Esophagus mucosa (tissue), 1 donor: ENCODE results near the gene TMEM236. TPM values are rescaled to one million over a fixed set of nuclear protein-coding genes. Genes with fewer than 3 reads are reported as not detected.
"Not testable (repeated sequence)": the region's sequence is repeated elsewhere in the genome, so short reads cannot be mapped to it uniquely, and the experiment has no call there.

Experiments used
- ATAC-seq: fragments of 200-7000 bp; cut with Tn5 transposase; one replicate; pipeline ENCODE4 v1.9.1; 2020
- total RNA-seq: library from RNA; stranded (reverse); gene quantifications from one replicate; pipeline ENCODE4 v1.2.4, GENCODE V29; 2023
- donor health status: DM: yes; HTN: yes; CAD: no.

The TMEM236 gene, protein sequence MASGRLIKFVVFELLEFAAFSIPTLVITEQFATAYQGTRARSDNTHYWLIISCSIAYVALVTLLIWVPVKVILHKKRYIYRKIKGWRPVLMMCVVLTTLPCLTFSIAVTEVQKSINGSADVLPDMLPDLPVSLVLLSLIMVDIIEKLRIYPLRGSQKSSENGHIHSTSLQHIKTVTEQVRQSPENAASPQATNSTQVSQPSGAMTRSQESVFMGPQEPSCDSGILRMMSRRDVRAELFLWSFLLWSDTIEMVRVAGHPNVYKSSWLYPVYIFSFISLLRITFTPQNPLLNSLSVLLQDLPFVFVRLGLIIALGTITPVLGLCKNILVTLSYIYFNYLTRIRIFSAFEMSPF
- total RNA-seq, result 0.16 TPM

DNA sequence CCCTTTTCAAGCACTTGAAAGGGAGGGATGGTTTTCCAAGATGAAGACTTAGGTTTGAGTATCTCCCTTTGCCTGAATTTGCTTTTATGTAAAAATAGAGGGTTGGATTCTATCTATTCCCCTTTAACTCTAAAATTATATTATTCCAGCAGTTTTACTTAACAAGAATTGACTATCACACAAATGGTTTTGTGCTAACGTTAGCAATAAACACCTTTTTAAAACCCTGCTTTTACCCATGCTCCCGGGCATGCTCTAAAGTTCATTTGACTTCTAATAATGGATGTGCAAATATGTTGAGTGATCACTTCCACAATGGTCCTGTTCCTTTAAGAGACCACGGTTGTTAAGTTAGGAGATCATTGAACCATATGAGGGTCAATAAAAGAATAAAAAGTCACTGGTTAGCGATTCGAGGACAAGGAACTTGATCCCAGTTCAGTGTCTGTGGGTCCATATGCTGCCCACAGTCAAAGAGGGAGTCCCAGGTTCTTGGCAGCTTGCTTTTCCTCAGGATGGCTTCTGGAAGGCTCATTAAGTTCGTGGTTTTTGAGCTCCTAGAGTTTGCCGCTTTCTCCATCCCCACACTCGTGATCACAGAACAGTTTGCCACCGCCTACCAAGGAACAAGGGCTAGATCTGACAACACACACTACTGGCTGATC lies at the start of gene TMEM236:
Gene TMEM236 (plus strand): TSS at position 421 of the 665 bp plus-strand sequence. CDS start 95 bp downstream, at position 516.
- ATAC-seq, result no peak

DNA sequence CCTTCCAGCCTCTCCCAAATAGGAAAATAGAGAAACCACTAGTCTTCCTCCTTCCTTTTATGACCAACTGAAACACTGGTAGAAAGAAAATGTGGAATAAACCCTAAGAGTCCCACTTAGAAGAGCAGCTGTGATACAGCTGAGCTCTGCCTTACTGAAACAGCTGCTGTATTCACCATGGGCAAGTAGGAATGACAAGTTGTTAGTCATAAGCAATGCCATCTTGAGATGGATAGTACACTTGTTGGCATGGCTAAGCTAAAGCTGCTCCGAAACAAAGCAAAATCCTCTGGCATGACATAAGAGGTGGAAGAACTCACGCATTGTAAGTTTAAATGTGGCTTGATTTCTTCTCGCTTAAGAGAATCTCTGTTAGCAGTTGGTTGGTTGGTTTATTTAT lies 48.3 kb upstream of the TMEM236 start:
- ATAC-seq, result no peak

DNA sequence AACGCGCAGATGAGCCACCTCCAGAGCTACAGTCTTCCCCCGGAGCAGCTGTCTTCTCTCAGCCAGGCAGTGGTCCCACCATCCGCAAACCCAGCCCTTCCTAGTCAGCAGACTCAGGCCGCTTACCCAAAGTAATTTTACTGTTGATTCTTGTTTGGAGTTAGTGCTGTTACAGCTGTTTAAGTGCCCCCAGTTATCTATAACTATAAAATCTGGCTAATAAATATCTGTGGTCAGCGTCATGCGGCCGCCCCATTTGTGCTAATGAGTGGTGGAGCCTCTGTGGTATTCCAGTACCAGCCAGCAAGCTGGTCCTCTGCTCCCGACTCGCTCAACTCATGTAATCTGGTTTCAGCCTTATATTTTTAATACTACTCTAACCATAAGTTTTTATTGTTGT lies 43.2 kb upstream of the TMEM236 start:
- ATAC-seq, result no peak

DNA sequence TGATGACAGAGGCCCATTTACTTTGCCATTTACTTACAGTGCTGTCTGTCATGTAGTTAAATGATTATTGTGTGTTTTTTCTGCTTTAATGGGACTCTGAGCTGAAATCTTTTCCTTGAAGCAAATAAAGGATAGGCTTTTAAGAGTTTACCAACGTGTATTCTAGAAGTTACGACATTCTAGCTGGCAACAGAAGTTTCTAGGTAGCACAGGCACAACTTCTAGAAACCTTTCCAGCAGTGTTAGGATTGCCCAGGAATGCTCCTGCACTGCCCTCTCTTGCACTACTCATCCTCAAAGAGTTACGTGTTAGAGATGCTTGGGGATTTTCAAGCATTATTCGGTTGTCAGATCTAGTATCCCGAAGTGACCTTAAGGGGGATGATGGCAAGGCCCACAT lies 42.5 kb upstream of the TMEM236 start:
- no peak for ATAC-seq

DNA sequence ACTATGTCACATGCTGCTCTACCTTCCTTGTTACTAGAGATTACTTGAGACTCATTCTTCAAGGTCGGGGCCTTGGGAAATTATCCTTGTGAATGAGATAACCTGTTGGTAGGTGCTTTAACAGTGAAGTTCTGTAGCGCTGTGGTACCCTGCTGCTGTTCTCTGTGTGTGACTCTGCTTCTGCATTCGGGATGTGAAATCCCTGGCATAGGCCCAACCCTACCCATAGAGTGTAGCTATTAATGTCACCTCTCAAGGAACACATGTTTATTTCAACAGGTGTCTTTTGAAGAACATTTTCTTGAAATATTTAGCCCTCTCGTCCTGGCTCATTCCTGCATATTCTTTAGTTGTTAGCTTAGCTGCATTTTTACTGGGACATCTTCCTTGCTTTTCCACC lies 41.8 kb upstream of the TMEM236 start:
- no peak for ATAC-seq

DNA sequence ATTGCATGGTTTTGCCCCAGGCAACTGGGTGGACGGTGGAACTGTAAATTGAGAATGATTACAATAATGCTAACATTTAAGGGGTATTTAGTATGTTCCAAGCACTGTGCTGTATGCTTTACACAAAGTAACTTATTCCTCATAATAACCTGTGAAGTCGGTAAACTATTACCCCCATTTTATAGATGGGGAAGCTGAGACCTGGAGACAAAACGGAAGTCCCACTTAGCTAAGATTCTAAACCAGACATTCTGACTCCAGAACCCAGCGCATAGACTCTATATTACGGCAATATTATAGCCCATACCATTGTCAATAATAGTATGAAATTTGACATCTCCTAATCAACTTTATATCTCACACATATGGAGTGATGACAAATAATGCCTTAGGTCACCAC lies 39.9 kb upstream of the TMEM236 start:
- no peak for ATAC-seq

DNA sequence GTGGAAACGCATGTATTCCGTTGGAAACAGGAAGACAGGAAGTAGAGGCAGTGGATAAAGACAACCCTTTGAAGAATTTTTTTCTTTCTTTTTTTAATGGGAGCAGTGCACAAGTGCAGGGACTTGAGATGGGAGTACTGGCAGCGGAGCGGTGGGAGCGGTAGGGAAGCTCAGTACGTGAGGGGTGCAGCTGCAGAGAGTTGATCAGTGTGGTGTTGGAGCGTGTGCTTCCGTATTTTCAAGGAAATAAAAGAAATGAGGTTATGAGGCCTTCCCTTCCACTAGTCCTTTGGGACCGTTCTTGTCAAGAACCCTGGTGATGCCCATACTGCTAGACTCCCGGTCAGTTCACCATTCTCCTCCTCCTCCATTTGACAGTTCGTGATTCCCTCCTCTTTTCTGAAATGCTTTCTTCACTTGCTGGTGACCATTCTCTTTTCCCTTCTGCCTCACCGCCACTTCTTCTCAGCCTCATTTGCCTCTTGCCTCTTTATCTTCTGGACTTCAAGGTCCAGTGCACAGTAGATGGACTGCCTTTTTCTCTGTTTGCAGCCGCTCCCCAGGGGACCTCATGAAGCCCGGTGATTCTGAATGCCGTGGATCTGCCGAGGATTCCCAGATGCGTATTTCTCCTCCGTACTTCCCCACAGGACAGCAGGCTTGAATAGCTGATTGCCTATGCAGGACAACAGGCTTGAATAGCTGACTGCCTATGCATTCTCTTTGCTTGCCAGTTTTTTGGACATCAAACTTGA lies 39.1 kb upstream of the TMEM236 start:
- no peak for ATAC-seq

DNA sequence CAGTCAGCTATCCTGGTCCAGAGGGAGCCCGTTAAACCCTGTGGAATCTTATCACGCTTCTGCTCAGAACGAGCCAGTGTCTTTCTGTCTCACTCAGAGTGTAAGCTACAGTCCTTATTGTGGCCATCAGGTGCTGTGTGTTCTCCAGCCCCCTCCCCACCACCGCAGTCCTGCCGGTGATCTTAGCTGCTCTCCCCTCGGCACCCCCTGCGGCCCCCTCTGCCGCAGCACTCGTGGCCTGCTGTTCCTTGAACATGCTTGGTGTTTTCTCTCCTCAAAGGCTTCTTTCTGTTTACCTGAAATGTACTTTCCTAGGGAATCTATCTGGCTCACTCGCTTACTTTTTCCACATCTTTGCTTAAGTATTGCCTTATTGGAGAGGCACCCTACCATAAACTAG lies 38.2 kb upstream of the TMEM236 start:
- no peak for ATAC-seq

DNA sequence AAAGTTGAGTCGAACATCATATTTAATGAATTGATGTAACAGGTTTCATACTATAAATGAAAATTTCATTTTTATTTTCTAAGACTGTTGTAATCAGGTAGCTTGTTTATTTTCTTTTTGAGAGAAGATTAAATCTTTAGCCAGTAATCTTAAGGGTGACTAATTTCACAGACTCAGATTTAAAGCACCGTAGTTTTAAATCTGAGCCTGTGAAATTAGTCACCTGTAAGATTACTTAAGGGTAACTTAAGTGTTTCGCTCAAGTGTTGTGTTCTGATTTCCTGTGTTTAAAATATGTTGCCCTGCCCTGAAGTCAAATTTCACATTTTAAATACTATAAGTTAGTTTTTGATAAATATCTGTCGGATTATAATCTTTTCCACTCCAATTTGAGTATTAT lies 35.8 kb upstream of the TMEM236 start:
- ATAC-seq, result no peak

DNA sequence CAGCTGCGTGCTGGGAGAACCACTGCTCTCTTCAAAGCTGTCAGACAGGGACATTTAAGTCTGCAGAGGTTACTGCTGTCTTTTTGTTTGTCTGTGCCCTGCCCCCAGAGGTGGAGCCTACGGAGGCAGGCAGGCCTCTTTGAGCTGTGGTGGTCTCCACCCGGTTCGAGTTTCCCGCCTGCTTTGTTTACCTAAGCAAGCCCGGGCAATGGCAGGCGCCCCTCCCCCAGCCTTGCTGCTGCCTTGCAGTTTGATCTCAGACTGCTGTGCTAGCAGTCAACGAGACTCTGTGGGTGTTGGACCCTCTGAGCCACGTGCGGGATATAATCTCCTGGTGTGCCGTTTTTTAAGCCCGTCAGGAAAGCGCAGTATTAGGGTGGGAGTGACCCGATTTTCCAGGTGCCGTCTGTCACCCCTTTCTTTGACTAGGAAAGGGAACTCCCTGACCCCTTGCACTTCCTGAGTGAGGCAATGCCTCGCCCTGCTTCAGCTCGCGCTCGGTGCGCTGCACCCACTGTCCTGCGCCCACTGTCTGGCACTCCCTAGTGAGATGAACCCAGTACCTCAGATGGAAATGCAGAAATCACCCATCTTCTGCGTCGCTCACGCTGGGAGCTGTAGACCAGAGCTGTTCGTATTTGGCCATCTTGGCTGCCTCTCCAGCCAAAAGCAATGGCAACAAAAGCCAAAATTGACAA lies 29.5 kb upstream of the TMEM236 start:
- not testable (repeated sequence) for ATAC-seq

DNA sequence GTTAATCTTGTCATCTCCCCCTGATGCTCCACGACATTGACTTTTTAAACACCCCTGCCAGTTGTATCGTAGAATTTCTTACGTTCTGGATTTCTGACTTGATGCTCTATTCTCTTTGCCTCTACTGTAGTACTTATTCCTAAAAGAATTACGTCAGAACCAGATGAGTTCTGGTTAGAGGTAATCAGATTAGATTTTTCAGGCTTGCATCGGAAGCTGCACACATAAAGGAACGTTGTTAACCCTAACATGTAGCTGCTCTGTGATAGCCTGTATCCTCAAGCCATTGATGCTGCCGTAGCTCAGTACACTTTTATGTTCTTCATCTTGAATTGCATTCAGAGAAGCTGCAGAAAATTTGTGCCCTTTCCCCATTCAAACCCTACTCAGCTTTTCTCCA lies 26.3 kb upstream of the TMEM236 start:
- ATAC-seq, result no peak

DNA sequence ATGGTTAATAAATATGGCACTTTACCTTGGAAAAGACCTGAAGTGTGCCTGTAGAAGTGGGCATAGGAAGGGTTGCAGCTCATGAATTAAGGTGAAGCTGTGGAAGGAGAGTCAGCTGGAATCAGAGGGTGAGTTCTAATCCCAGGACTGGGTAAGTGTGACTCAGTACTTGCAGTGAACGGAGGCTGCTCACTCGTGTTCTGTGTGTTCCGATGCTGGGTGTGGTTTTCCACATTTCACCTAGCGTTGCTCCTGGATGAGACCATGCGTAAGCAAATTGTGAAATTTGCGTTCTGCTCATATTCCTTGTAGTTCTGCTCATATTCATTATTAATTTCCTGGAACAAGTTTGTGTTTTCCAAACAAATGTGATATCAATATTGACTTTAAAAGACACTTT lies 22.4 kb upstream of the TMEM236 start:
- ATAC-seq, result peak; percentile 74

DNA sequence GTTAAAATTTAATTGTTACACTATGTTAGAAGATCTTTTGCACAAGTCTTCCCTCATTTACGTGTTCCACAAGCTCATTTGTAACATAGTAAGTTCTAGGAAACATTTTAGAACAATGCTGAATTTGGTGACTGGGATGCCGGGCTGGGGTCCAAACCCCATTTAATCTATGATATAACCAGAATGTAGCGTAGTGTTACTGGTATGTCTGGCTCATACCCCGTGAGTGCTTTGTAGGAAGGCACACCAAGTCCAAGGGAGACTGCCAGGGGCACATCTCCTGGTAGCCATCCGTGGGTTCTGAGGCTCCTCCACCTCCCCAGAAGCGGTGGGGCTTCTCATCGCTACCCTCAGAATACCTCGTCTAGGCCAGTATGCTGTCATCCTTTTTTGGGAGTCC lies 21.3 kb upstream of the TMEM236 start:
- ATAC-seq, result no peak

DNA sequence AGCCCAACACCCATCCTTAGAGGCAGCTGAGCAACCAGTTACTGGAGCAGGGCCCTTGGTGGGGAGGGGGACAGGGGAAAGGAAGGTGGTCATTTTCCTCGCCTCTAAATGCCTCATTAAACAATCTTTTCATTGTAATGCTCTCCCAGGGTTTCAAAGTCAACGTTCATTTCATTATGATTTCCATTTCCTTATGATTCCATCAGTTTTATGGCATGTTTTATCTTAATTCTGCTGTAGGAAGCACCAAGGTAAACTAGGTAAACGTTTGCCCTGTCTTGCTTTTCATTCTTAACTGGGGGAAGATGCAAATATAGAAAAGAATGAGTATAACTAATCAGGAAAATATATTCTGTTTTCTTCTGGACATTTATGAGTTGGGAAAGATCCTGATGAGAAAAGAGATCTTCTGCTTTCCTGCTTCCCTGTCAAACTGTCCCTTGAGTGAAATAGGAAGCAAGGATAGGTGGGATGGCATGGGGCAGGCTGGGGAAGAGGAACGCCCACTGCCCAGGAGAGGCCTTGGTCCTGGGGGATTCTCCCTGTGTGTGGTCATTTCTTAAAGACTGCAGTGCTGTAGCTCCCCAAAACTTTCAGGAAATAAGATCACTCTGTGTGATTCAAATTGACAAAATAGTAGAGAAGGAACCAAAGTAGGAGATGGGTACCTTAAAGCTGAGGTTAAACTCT lies 20.5 kb upstream of the TMEM236 start:
- ATAC-seq, result no peak

DNA sequence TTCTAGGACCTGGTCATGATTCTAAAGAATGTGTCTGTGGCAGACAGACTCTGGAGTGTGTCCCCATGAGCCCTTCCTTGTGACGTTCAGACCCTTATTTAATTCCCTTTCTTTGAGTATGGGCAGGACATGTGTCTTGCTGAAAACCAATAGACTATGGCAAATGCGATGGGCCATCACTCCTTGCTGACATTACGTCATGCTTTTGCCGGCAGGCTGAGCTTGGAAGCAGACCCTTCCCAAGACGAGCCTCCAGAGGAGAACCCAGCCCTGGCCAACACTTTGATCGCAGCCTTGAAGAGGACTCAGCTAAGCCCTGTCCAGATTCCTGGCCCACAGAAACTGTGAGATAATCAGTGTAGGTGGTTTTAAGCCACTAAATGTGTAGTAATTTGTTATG lies 18.4 kb upstream of the TMEM236 start:
- ATAC-seq, result no peak

DNA sequence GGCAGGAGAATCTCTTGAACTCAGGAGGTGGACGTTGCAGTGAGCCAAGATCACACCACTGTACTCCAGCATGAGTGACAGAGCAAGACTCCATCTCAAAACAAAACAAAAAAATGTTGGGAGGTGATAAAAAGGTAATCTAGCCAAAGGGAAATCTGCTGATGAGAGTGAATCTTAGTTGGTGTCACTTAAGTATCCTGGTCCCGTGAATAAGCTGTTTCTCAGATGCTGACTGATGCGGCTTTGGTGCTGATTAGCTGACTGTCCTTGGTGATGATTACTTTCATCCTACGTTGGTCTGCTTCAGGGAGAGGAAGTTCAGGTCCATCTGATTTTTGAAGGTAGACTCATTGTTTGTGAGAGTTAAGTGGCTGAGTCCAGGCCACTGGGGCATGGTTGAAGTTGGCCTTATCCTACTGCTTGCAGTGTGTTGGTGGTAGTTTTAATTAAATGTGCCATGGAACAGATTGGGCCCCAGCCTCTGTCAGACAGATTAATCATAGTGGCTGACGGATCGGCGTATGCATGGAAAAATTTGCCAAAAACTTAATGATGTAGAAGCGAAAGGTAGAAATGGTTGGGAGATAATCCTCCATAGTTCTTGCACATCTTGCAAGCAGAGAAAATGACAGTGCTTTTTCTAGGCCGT lies 17.4 kb upstream of the TMEM236 start:
- no peak for ATAC-seq

DNA sequence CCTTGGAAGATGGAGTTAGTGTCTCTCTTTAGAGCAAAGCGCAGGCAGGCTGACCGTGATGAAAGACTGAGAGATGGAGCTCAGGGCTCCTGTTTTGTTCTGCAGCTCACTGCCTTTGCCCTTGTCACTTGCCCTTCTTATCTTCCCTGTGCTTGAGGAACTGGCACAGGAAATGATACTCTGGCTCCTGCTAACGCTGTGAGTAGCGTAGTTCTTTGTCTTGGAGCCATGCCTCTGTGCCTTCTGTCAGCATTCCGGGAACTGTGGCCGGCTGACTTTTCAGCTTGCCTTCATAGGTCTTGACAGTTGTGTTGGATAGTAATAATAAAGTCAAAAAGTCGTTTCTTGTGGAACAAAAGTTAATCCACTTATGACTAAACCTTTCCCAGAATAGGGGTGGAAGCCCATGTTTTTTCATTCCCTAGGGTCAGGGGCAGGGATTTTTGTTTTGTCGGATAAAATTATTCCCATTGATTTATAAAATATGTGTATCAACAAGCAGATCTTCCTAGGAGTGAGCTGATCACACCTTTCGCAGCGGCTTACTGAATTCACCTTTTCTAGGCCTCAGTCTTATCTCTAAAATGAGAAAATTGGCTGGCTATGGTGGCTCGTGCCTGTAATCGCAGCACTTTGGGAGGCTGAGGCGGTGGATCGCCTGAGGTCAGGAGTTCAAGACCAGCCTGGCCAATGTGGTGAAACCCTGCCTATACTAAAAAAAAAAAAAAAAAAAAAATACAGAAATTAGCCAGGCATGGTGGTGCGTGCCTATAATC lies 16.6 kb upstream of the TMEM236 start:
- ATAC-seq, result no peak

DNA sequence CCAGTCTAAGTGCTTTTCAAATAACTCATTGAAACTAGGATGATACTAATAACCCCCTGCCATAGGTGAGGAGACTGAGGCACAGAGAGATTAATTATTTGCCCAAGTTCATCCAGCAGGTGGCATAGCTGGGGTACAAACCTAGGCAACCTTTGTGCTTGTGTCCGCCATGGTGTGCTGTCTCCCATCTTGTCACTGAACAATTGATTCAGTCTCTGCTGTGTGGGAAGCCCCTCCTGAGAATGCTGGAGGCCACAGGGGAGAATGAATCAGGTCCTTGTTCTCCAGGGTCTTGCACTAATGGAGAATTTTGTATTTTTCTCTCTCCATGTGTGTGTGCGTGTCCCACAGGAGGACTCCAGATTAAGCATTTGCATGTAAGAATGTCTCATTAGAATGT lies 15.8 kb upstream of the TMEM236 start:
- no peak for ATAC-seq

DNA sequence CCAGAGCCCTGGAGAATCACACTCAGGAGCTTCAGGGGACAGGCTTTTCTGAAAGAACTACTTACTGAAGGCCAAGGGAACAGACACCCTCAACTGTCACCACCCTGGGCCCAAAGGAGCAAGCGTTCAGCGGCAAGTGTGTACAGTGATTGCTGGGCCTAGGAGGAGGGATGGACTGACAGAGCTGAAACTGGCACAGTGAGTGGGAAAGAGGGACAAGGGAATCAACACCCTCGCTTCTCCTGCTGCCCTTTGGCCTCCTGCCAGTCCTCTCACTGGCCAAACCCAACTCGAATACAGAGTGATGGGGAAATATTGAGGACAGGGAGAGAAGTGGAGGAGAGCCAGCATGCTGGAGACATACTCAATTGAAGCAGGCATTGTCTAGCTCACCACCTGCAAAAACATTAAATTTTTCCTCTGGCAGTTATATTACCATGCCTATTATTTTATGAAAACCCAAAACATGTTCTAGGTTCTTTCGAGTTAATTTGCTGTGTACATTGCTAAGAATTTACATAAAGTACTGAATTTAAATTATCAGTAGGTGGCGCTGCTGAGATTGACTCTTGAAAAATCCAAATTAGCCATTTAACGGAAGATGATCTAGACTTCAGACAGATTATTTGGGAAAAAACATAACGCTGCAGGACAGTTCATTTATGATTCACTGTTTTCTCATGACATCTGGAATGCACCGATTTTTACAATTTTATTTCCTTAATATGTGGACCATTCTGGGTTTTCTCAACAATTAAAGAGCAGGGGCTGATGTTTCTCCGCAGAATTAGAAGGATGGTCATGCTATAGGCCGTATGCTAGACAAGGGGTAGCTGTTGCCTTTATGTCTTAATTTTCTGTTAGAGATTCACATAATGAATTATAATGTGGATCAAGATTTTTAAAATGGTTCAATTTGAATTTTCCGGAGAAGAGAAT lies 14.7 kb upstream of the TMEM236 start:
- no peak for ATAC-seq

DNA sequence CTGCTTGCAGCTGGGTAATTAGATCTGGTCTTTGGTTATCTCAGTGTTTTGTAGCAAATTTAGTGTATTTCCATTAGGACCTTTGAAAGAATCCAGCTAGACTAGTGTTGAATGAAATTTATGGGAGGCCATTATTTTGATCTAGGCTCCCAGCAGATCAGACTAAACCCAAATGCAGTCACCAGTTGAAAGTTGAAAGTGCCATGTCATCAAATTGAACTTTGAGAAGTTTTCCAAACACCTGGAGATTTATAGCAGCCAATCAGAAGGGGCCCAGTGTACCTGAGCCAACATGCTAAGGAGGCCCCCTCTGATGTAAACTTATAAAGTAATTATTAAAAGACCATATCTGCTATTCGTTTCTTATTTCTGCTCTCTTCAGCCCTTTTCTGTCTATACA lies 11.3 kb upstream of the TMEM236 start:
- no peak for ATAC-seq
